Measurements from ENCODE around the gene TDRD3.

Gene TDRD3

DNA sequence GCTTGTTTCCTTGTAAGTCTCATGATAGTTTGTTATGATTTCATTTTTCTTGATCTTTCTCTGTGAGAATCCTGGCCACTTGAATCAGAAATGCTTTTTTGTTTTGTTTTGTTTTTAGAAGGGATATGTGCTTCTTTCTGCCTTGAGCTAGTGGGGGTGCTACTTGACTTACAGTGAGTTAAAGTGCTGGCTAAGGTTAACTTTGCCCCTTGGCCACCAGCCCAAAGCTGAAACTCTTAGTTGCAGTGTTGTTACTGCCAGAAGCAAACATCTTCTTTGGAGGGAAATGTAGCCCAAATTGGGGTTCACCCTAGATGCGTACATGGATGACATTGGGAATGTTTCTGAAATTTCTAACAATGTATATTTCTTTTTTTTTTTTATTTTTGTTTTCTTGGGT, 57.4 kb downstream of the TDRD3 start:
- no peak for DNase-seq (ENCODE audit: low read depth in 2 of 2)

DNA sequence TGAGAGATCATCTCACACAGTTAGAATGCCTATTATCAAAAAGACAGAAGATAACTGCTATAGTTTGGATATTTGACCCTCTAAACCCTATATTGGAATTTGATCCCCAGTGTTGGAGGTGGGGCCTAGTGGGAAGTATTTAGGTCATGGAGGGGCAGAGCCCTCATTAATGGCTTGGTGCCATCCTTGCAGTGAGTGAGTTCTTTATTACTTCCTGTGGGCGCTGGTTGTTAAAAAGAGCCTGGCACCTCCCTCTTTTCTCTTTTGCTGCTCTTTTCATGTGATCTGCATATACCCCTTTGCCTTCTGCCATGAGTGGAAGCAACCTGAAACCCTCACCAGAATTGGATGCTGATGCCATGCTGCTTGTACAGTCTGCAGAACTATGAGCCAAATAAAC, 66.8 kb downstream of the TDRD3 start:
- no peak for DNase-seq (ENCODE audit: low read depth in 2 of 2)

DNA sequence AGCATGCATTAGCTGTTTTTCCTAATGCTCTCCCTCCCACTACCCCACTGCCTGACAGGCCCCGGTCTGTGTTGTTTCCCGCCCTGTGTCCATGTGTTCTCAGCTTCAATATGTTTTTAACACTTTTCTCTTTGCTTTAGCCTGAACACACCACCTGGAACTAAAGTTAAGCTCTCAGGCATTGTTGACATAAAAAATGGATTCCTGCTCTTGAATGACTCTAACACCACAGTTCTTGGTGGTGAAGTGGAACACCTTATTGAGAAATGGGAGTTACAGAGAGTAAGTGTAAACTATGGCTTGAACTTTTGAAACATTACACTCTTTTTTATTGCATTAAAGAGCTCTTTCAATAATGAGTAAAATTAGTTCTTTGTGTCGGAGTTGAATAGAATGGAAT, 70.1 kb downstream of the TDRD3 start:
- no peak for DNase-seq (ENCODE audit: low read depth in 2 of 2)

DNA sequence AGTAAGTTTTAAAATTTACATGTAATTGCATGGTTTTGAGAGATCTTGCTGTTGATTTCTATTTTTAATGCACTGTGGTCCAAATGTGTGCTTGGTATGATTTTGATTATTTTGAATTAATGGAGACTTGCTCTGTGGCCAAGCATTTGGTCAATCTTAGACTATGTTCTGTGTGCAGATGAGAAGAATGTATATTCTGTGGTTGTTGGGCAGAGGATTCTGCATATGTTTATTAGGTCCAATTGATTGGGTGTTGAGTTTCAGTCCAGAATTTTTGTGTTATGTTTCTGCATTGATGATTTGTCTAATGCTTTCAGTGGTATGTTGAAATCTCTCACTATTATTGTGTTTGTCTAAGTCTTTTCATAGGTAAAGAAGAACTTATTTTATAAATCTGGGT, 82.3 kb downstream of the TDRD3 start:
- DNase-seq (ENCODE audit: low read depth in 2 of 2) = no peak

DNA sequence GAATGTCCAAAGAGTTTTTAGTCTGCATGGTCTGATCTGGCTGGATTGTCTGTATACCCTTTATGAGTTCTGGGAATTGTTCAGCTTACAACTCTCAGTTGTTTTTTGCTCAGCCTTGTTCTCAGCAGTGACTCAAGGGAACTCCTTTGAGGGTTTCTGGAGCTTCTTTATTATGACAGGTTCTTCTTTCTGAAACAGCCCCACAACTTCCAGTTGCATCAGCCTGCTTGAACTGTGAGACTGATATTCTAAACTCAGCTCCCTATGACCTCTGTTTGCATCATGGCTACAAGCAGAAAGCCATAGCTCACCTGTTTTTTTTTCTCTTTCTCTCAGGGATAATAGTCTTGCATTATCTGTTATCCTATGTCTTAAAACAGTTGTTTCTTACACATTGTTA, 85.0 kb downstream of the TDRD3 start:
- DNase-seq (ENCODE audit: low read depth in 2 of 2) = no peak

DNA sequence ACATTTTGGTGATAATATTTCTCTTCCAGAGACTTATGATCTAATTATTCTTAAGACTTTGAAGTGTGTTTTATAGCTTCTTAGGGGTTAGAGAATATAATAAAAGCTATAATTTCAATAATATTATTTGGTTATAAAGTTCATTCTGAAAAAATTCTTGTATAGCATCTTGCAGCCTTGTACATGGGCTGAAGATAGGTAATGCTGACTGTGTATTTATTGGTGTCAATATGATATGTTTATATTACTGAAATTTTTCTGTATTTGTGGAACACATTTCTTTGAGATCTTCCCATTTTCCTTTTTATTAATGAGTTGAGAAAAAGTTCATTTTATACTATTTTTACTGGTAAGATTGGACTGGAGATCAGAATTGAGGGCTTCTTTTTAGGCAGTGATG, 87.8 kb downstream of the TDRD3 start:
- no peak for DNase-seq (ENCODE audit: low read depth in 2 of 2)

DNA sequence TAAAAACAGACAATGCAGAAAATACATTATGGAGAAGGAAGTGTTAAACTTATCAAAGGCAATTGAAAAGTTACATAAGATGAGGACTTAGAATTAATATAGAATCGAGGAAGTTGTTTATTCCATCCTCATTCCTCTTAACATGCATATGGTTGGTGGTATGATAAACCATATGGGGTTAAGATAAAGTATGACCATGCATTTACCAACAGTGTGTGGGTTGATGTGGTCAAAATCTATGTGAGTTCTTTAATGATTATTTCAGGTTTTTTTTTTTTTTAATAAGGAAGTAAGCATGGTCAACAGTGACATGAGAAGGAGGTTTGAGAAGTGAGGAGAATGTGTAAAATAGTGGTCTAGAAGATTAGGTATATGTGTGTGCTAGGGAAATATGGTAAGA, 94.5 kb downstream of the TDRD3 start:
- no peak for DNase-seq (ENCODE audit: low read depth in 2 of 2)

DNA sequence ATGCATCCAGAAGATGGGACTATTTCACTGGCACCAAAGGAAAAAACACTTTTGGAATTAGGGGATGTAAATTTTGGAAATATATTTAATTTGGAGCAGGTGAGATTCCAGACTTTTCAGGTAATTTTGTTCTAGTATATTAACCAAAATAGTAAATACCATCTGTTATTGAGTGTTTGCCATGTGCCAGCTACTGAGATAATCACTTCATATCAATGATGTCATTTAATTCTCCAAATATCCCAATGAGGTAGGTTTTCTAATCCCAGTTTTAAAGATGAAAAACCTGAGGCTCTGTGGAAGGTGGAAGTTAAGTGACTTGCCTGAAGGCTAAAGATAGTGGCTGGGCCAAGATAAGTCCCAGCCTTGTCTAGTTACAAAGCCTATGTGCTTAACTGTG, 95.2 kb downstream of the TDRD3 start:
- no peak for DNase-seq (ENCODE audit: low read depth in 2 of 2)

DNA sequence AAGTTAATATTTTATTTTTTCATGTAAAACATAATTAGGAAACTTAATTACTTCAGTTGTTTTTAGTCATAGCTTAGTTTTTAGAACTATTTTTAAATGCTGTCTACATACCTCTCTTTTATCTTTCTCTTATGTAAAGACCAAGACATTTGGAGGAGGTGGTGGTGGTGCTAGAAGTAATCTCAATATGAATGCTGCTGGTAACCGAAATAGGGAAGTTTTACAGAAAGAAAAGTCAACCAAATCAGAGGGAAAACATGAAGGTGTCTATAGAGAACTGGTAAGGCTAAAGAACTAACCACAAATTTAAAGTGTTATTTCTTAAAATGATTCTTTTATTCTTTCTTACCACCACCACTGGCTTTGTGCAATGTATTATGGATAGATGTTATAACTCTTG, 97.3 kb downstream of the TDRD3 start:
- DNase-seq (ENCODE audit: low read depth in 2 of 2) = no peak

DNA sequence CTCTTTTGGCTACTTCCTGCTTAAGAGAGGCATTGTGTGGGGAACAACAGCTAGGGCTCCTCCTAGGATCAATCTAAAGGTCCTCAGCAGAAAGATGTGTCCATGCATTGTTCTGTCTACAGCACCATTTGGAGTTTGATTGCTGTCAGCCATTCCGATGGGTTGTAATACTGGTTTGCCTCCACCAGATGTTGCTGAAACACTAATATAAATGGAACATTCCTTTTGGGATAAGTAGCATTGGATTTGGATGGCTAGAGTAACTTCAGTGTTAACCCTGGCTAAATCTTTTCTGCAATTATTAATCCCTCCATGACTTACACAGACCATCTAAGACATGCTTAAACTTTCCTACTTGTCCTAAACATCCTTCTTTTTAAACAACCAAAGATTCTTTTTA, 104.2 kb downstream of the TDRD3 start:
- no peak for DNase-seq (ENCODE audit: low read depth in 2 of 2)

DNA sequence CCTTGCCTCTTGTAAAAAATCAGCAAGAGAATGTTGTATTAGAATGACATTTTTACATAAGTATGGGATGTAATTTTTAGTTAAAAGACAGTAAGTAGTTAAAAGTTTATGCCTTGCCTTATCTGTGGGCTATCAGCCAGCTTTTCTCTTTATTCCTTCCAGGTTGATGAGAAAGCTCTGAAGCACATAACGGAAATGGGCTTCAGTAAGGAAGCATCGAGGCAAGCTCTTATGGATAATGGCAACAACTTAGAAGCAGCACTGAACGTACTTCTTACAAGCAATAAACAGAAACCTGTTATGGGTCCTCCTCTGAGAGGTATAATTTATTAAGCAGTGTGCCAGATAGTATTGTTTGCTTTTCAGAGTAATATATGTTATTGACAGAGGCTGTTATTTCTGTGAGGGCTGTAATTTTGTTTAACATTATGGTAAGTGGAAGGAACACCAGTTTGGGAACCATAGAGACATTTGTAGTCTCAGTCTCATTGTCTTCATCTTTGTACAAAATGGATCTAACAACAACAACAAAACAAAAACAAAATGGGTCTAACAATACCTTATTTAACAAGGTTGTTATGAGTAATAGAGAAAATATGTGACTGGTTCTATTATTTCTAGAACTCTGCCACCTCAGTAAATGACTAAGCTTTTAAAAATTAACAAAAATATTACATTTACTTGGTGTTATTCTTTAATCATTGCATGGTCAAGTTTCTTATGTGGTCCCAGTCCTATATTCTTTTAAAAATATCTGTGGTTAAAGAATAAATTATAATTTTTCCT, 112.8 kb downstream of the TDRD3 start:
- no peak for DNase-seq (ENCODE audit: low read depth in 2 of 2)

DNA sequence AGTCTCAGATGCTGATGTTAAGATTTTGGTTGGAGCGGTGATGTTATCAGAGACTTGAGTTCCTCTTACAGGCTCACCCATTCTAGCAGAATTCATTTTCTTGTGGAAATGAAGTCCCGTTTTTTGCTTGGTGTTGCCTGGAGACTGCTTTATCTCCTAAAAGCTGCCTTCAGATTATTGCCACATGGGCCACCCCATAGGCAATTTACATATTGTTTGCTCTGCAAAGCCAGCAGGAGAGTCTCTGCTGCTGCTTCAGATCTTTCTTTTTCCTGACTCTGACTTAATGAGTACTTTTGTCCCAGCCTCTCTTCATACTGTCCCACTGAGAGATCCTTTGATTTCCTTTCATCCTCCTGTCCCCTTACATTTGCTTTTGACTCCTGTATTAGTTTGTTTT, 114.6 kb downstream of the TDRD3 start:
- no peak for DNase-seq (ENCODE audit: low read depth in 2 of 2)

DNA sequence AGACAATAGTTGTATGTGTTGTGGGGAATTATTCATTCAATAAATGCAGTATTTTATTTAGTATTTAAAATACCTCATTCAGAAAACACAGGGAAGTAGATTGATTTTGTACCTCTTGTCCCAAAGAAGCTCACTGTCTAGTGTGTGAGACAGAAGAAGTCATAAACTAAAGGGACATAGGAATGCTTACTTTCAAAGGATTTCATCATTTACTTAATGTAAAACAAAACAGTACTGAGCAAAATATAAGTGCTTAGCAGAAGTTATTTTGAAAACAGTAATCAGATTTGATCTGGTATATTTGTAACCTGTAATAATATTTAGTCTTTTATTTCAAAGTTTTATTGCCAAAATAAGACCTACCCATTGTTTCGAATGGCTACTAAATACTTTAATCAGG, 117.9 kb downstream of the TDRD3 start:
- DNase-seq (ENCODE audit: low read depth in 2 of 2) = no peak

DNA sequence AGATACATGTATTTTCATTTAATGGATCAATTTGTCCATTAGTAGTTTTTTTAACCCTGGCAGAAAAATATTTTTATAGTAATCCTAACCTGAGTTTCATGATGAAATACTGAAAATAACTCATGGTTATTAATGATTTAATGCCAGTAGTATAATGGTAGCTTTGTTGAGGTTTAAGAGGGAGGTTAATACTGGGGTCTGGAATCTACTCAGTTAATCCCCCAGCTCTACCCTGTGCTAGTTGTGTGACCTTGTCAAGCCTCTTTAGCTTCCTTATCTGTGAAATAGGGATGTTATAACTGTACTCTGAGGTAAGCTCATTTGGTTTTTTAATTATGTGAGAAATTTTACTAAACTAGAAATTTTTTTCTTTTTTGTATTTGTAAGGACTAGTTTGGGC, 122.5 kb downstream of the TDRD3 start:
- DNase-seq (ENCODE audit: low read depth in 2 of 2) = no peak

DNA sequence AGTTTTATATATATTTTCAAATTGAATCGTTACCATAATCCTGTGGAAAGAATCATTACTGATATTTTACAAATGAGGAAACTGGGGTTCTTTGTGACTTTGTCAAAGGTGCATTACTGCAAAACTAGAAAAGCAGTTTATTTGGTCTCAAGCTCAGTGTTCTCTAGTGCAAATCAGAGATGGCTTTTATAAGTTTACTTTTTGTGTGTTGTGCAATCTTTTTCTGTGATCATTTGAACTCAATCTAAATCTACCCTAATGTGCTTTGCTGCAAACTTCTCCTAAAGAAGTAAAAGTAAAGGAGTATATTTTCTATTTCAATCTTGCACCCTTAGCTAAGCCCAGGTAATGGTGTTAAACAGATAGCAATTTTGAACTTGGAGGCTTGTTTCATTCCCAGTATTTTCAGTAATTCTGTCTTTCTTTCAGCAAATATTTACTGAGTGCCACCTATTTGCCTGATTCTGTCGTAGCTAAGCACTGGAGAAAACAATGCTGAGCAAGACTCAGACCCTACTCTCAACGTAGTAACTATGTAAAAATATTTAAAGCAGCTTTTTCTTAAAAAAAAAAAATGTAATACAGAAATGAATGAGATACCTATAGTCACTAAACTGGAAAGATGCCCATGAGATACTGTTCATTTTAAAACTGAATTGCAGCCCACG, 124.0 kb downstream of the TDRD3 start:
- no peak for DNase-seq (ENCODE audit: low read depth in 2 of 2)

DNA sequence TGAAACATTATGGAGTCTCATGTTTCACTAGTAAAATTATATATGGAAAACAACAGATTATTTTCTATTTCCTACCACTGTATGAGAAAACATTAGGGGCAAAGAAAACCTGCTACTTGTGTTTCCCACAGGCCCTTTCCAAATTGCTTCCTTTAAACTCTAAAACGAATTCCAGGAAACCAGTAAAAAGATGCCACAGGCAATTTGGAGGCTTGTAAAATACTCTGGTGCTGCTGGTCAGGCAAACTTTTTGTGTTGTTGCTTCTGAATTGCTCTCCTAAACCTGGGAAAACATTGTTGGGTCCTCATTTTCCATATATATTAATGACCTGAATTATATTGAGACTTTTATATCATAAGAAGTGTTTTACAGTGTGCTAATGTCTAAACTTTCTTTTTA, 141.5 kb downstream of the TDRD3 start:
- no peak for DNase-seq (ENCODE audit: low read depth in 2 of 2)

DNA sequence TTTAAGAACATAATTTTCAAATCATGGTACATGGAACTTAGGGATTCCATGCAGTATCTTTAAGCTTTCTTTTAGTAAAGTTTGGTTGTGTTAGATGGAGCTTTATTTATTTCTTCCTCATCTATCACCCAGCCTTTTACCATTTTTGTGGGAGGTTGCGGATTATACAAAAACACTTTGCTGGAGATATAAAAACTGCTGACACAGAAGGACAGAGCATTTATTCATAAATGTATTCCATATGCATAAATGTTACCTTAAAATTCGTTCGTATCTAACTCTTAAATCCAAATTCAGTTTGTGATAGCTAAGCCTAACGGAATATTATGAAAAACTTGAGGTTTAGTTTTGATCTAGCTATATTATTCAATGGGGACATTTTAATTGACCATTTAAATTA, 143.3 kb downstream of the TDRD3 start:
- DNase-seq (ENCODE audit: low read depth in 2 of 2) = no peak

DNA sequence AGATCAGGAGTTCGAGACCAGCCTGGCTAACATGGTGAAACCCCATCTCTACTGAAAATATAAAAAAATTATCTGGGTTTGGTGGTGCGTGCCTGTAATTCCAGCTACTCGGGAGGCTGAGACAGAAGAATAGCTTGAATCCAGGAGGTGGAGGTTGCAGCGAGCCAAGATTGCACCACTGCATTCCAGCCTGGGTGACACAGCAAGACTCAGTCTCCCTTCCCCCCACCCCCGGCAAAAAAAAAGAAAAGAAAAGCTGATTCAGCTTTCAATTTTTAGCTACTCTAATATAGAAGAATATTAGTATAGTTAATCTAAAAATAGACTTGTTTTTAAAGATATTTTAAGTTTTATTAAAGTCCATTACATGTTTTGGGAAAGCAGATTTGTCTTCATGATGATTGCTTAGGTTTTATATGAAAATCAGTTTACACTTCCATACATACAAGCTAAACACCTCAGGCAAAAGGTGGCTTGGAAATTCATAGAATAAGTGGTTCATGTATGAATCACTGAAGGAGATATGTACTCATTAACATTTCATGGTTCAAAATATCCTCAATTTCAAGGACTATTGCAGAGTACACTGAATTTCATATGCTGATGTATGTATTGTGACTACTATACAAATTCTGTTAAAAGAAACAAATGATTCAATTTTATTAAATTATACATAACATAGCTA, 165.2 kb downstream of the TDRD3 start:
- no peak for DNase-seq (ENCODE audit: low read depth in 2 of 2)

DNA sequence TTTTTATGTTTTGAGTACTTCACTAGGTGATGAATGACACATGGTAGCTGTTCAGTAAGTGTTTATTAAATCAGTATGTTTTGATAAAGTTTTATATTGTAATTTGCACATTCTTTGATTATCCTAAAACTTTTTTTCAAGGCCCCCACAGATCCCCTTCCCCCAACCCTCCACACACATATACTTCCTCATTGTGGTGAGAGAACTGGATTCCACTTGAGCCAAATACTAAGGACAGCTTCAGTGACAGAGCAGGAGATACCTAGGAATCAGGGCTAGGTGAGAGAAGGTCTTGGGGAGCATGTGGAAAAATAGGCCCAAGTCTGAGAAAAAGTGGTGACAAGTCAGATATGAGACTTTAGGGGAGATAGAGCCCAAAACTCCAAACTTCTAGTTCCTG, 174.6 kb downstream of the TDRD3 start:
- no peak for DNase-seq (ENCODE audit: low read depth in 2 of 2)

DNA sequence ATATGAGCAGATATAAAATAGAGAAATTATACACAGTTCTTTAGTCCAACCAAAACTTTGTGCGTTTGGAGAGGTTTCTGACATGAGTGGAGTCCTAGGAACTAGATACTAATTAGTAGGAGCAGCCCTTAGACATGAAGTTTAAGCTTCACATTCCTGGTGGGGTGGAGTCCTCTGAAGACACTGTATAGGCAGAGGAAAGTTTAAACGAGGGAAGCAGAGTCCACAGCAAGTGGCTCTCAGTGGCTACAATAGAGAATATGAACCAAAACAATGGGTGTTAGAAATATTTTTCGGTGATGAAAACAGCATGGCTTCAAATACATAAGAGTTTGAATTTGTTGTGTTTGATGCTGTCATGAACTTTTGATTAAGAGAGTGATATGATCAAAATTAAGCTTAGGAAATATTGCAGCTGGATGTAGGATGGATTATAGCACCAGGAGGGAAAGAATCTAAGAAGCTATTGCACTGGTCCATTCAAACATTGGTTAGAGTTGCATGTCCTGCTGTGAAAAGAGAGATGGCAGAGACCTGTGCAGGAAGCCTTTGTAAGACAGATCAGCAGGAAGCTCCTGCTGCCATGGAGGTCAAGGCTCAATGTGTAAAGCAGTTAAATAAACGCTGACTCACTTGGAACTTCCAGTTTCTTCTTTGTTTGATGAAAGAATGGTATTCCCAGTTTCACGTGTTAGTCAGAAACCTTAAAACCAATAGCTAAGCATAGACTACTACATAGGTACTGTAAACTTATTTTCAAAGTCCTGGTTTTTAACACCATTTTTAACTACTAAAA, 175.2 kb downstream of the TDRD3 start:
- DNase-seq (ENCODE audit: low read depth in 2 of 2) = no peak

DNA sequence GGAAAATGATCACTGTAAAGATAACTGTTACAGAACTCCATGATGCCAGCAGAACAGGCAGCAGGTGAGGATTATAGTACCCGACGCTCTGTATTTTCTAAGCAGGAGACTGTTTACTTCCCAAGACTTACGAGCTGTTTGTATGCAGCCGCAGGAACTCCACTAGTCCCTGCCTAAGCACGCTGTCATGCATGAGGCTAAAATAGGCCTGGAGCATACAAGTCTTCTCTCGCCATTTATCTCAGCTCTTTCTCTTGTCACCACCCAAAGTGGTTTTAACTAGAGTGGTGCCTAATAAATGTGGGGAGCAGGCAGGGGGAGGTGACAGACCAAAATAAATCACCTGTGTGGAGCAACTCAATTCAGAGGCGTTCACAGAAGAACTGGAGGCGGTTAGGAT, 175.8 kb downstream of the TDRD3 start:
- DNase-seq (ENCODE audit: low read depth in 2 of 2) = no peak

DNA sequence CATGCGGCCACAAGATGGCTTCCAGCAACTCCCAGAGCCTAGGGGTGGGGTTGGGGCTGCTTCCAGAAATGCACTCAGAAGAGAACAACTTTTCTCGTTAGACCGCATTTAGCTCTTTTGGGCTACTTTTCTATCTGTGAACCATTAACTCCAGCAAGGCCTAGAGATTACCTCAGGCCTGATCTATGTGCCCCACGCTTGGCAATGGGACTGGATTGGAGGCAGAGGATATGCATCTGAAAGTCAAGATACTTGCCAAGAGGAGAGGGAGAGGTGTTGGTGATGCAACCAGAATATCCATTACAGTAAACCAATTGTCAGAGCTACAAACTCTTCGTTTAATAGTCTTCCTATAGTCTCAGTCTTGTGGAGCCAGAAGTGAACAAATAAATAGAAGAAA, 177.7 kb downstream of the TDRD3 start:
- DNase-seq (ENCODE audit: low read depth in 2 of 2) = no peak

Data from stimulated activated CD8-positive, alpha-beta memory T cell treated with anti-CD3 and anti-CD28 coated beads, Interleukin-2, amount 100 ng/mL, for 48 hours (primary cell).